Stomach (tissue), 4 donors: ENCODE data around the gene LRIF1.

ENCODE experiments used
- CTCF ChIP-seq, 7 experiments: fragments of 450-650 bp in 4 of 7; fragments of 200-600 bp in 3 of 7; sonication (generic) in 3 of 7; IDR thresholded peaks; one replicate each; pipeline ENCODE4 v1.5.1; 2016 to 2019; ENCODE audit warnings: antibody characterized with exemption in 7 of 7, control low read depth in 2 of 7, mild to moderate bottlenecking in 1 of 7
- EP300 ChIP-seq: sonication (generic); formaldehyde crosslinking; IDR thresholded peaks from one replicate; pipeline ENCODE4 v1.6.1; 2017; ENCODE audit warnings: antibody characterized with exemption

- TF ChIP-seq CTCF (IDR thresholded peaks at IDR 0.05) (no peak), EP300 (no peak)
These were observed 66.0 kb downstream of the LRIF1 start for GRCh38 chr1:110897681-110898080.
